Spleen (tissue), 11 donors: ENCODE data around the gene AQP12B. TPM values are rescaled to one million over a fixed set of nuclear protein-coding genes. Genes with fewer than 3 reads are reported as not detected.

Experiments used
- DNase-seq: peaks from one replicate; pipeline ENCODE4 v3.0.0-alpha.2; 2020
- H3K27ac ChIP-seq, 8 donors: fragments of 200-600 bp; sonication (generic) in 7 of 8; 1 replicate in 4 of 8; 2 replicates in 4 of 8; pipeline versions ENCODE4 v1.5.0 to v1.8.0; 2016 to 2021; ENCODE audit warnings: inconsistent platforms in 4 of 8, mild to moderate bottlenecking in 4 of 8, moderate library complexity in 1 of 8
- H3K27me3 ChIP-seq, 7 donors: fragments of 200-600 bp; sonication (generic) in 6 of 7; replicated peaks in 1 of 7; 1 replicate in 4 of 7; 2 replicates in 3 of 7; pipeline versions ENCODE4 v1.5.0 to v1.8.0; 2016 to 2021; ENCODE audit warnings: inconsistent platforms in 3 of 7, mild to moderate bottlenecking in 1 of 7
- H3K36me3 ChIP-seq, 6 donors: fragments of 200-600 bp; sonication (generic) in 5 of 6; 1 replicate in 4 of 6; 2 replicates in 2 of 6; pipeline versions ENCODE4 v1.5.0 to v1.8.0; 2016 to 2021; ENCODE audit warnings: inconsistent platforms in 2 of 6
- H3K4me1 ChIP-seq, 6 donors: fragments of 200-600 bp; sonication (generic) in 5 of 6; 1 replicate in 3 of 6; 2 replicates in 3 of 6; pipeline versions ENCODE4 v1.5.0 to v1.8.0; 2016 to 2021; ENCODE audit warnings: inconsistent platforms in 3 of 6
- H3K4me3 ChIP-seq, 8 donors: fragments of 200-600 bp; sonication (generic) in 7 of 8; 1 replicate in 4 of 8; 2 replicates in 4 of 8; pipeline versions ENCODE4 v1.5.0 to v1.8.0; 2016 to 2021; ENCODE audit warnings: inconsistent platforms in 4 of 8, mild to moderate bottlenecking in 4 of 8, moderate library complexity in 2 of 8
- H3K9me3 ChIP-seq, 8 donors: fragments of 200-600 bp; sonication (generic) in 7 of 8; 1 replicate in 4 of 8; 2 replicates in 4 of 8; pipeline versions ENCODE4 v1.5.0 to v1.8.0; 2016 to 2021; ENCODE audit warnings: inconsistent platforms in 4 of 8
- POLR2A ChIP-seq, 3 donors: fragments of 450-650 bp; IDR thresholded peaks; one replicate each; pipeline ENCODE4 v1.5.1; 2017; ENCODE audit warnings: antibody characterized with exemption in 3 of 3, mild to moderate bottlenecking in 1 of 3
- POLR2AphosphoS5 ChIP-seq, 3 donors: sonication (generic); formaldehyde crosslinking; IDR thresholded peaks; one replicate each; pipeline ENCODE4 v1.5.1; 2017; ENCODE audit warnings: antibody characterized with exemption in 3 of 3
- WGBS, 5 donors: extraction: QIAGEN DNeasy Blood & Tissue Kit in 3 of 5; methylation state at CpG; one replicate each; pipeline versions ENCODE4 v1.1.5 to v1.1.7; 2013 to 2018; 5-methylcytosine and 5-hydroxymethylcytosine counted together
- intact Hi-C: fragments of 100-400 bp; cut with DNase I; formaldehyde crosslinking; loops from one replicate; pipeline ENCODE4 v1.15.0; 2023; ENCODE audit warnings: low total_unique reads
- polyA plus RNA-seq, 3 donors: library from polyadenylated mRNA; stranded (reverse); fragments of 200-250 nt; gene quantifications; one replicate each; pipeline ENCODE4 v1.2.1, GENCODE V29; 2013
- small RNA-seq, 4 donors: library from RNA; depleted of rRNA; stranded (forward); fragments of <200 nt; gene quantifications; one replicate each; pipeline ENCODE3, GENCODE V24; 2016
- total RNA-seq, 7 donors: library from RNA; depleted of rRNA in 3 of 7; stranded (reverse); fragments of >200 nt in 3 of 7; fragmentation: NEBNext Ultra II Directional in 4 of 7; extraction: Animal tissue kit (Norgen Biotek cat#: 25700) in 4 of 7; gene quantifications; one replicate each; pipeline versions ENCODE4 v1.1.0 to v1.2.1, GENCODE V29; 2016 to 2021
- TF ChIP-seq, protein P1 (sequence below), 11 experiments: fragments of 200-600 bp in 7 of 11; fragments of 450-650 bp in 4 of 11; sonication (generic) in 4 of 11; IDR thresholded peaks in 8 of 11; conservative IDR thresholded peaks in 3 of 11; 1 replicate in 7 of 11; 2 replicates in 4 of 11; pipeline versions ENCODE4 v1.4.0 to v1.8.0; 2016 to 2021; ENCODE audit warnings: antibody characterized with exemption in 11 of 11, inconsistent platforms in 4 of 11, mild to moderate bottlenecking in 1 of 11
- donor health status: healthy with polysubstance abuse.
- donor health status: DM: no; HTN: no; CAD: no; lungs with moderate emphysema.
- donor health status: DM: no; HTN: no; CAD: no.
- donor health status: Bipolar disorder and iron deficiency.
- donor health status: healthy.
- donor health status: DM: no; HTN: no; CAD: no.
- donor health status: DM: yes; HTN: yes; CAD: no.

The AQP12B gene
- total and polyA plus RNA-seq, 10 donors = 0.03 to 1.8 (median 0.95) TPM; not detected in 7

DNA sequence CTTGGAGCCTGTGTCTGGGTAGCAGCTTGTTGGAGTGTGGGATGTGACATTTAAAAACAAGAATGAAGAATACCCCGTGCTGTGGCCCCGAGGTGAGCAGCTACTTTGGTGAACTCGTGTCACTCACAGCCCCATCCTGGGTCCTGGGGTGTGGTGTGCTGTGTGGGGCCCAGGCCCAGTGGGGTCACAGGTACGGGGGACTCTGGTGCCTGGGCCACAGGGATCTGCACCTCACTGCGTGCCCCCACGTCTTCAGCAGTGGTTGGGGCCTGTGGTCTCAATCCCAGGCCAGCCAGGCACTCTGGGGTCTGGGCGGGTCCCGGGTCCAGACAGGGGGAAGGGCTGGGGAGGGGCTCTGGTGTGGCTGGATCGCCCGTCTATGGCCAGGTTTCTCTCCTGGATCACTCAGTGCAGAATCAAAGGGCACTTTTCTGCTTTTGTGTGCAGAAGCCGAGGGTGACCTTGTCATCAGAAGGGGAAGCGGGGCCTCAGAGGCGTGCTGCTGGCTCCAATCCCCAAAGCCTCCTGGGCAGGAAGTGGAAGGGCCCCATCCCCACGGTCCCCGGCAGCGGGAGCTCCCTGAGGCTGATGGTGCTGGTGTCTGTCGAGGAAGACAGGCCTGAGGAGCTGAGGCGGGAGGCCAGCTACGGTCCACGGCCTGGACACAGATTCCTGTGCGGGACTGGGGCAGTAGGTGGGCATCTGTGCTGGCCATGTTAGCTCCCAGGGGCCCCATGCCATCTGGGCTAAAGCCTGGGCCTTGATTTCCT is 56.0 kb downstream of the AQP12B start:
- intact Hi-C loops = no loop called here
- peak; percentile 82 for DNase-seq
- Histone ChIP-seq H3K27me3 (peaks cover 0 to 4% (median 0%) of the 10 kb centered on the region in 7 donors), H3K27ac (peak overlapping the region in 5 of 8 donors; percentile 26 to 80 (median 55)), H3K4me1 (peaks cover 3 to 57% (median 46%) of the 10 kb centered on the region in 6 donors), H3K4me3 (peak overlapping the region in 1 of 8 donors; percentile 36), H3K36me3 (peaks cover 0 to 25% (median 2%) of the 10 kb centered on the region in 6 donors), H3K9me3 (no peaks in the 10 kb centered on the region)
- 22 to 45% (median 30%) methylated on average over 8 to 21 of the region's 21 CpGs for WGBS, 5 donors
- TF ChIP-seq POLR2A (IDR thresholded peaks at IDR 0.05) = no peak
- TF ChIP-seq POLR2AphosphoS5 (IDR thresholded peaks at IDR 0.05) = peak; percentile 57 to 68 (median 68)
- TF ChIP-seq, protein P1, sequence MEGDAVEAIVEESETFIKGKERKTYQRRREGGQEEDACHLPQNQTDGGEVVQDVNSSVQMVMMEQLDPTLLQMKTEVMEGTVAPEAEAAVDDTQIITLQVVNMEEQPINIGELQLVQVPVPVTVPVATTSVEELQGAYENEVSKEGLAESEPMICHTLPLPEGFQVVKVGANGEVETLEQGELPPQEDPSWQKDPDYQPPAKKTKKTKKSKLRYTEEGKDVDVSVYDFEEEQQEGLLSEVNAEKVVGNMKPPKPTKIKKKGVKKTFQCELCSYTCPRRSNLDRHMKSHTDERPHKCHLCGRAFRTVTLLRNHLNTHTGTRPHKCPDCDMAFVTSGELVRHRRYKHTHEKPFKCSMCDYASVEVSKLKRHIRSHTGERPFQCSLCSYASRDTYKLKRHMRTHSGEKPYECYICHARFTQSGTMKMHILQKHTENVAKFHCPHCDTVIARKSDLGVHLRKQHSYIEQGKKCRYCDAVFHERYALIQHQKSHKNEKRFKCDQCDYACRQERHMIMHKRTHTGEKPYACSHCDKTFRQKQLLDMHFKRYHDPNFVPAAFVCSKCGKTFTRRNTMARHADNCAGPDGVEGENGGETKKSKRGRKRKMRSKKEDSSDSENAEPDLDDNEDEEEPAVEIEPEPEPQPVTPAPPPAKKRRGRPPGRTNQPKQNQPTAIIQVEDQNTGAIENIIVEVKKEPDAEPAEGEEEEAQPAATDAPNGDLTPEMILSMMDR (IDR thresholded peaks at IDR 0.05 in 8 of 11, conservative IDR thresholded peaks at IDR 0.05 in 3 of 11) = no peak

Small RNA genes within 50 kb of the gene (small RNA-seq; reads per million reads assigned to genes)
- gene AC011298.3 = 0 reads per million in 4 donors

Other genes starting within 250 kb of the AQP12B start
- 10 to 100 TPM in 5 of 7 donors, 1 to 10 TPM in 2; 7.9 to 25.0 (median 18.6) TPM for gene GPC1, start 247.2 kb downstream of the AQP12B start, total RNA-seq
- 10 to 100 TPM in 1 of 3 donors, 1 to 10 TPM in 2; 4.1 to 12.4 (median 9.1) TPM for gene GPC1, start 247.2 kb downstream of the AQP12B start, polyA plus RNA-seq
- gene ANKMY1, start 124.9 kb downstream of the AQP12B start, total RNA-seq = 10 to 100 TPM; 26.5 to 45.5 (median 30.1) TPM
- 10 to 100 TPM in 1 of 3 donors, 1 to 10 TPM in 2; 7.6 to 11.4 (median 8.1) TPM for gene ANKMY1, start 124.9 kb downstream of the AQP12B start, polyA plus RNA-seq
- gene DUSP28, start 122.5 kb downstream of the AQP12B start, total RNA-seq = 10 to 100 TPM in 1 of 7 donors, 1 to 10 TPM in 6; 5.9 to 13.6 (median 7.1) TPM
- gene DUSP28, start 122.5 kb downstream of the AQP12B start, polyA plus RNA-seq = 1 to 10 TPM; 6.5 to 9.0 (median 7.9) TPM
- 100 to 1,000 TPM in 2 of 7 donors, 10 to 100 TPM in 5; 57.2 to 116 (median 73.0) TPM for gene RNPEPL1, start 114.4 kb downstream of the AQP12B start, total RNA-seq
- 100 to 1,000 TPM in 2 of 3 donors, 10 to 100 TPM in 1; 79.8 to 165 (median 107) TPM for gene RNPEPL1, start 114.4 kb downstream of the AQP12B start, polyA plus RNA-seq
- 10 to 100 TPM; 43.0 to 82.6 (median 59.4) TPM for gene CAPN10, start 96.2 kb downstream of the AQP12B start, total RNA-seq
- gene CAPN10, start 96.2 kb downstream of the AQP12B start, polyA plus RNA-seq = 10 to 100 TPM; 34.7 to 83.1 (median 66.1) TPM
- gene GPR35, start 57.4 kb downstream of the AQP12B start, total RNA-seq = 10 to 100 TPM; 10.3 to 25.3 (median 18.7) TPM
- gene GPR35, start 57.4 kb downstream of the AQP12B start, polyA plus RNA-seq = 10 to 100 TPM in 2 of 3 donors, 1 to 10 TPM in 1; 7.4 to 19.1 (median 17.8) TPM
- gene AQP12A, start 9.0 kb upstream of the AQP12B start, total RNA-seq = 1 to 10 TPM in 1 of 7 donors, not detected in 6; 1.6 TPM
- gene AQP12A, start 9.0 kb upstream of the AQP12B start, polyA plus RNA-seq = 1 to 10 TPM in 1 of 3 donors, not detected in 2; 1.8 TPM
- 1 to 10 TPM in 2 of 7 donors, under 1 TPM in 4, not detected in 1; 0.17 to 2.0 (median 0.86) TPM for gene KIF1A, start 137.3 kb upstream of the AQP12B start, total RNA-seq
- gene KIF1A, start 137.3 kb upstream of the AQP12B start, polyA plus RNA-seq = under 1 TPM; 0.02 to 0.11 (median 0.10) TPM
- 1 to 10 TPM in 5 of 7 donors, under 1 TPM in 1, not detected in 1; 0.70 to 4.5 (median 3.8) TPM for gene AGXT, start 185.9 kb upstream of the AQP12B start, total RNA-seq
- gene AGXT, start 185.9 kb upstream of the AQP12B start, polyA plus RNA-seq = 1 to 10 TPM in 2 of 3 donors, under 1 TPM in 1; 0.61 to 1.5 (median 1.2) TPM
- gene MAB21L4, start 213.3 kb upstream of the AQP12B start, total RNA-seq = under 1 TPM in 2 of 7 donors, not detected in 5; 0.33 to 0.70 TPM
- under 1 TPM in 2 of 3 donors, not detected in 1; 0.04 to 0.13 TPM for gene MAB21L4, start 213.3 kb upstream of the AQP12B start, polyA plus RNA-seq
- gene CROCC2, start 223.5 kb upstream of the AQP12B start, total RNA-seq = 1 to 10 TPM in 4 of 7 donors, under 1 TPM in 3; 0.29 to 3.6 (median 1.1) TPM
- gene CROCC2, start 223.5 kb upstream of the AQP12B start, polyA plus RNA-seq = under 1 TPM; 0.04 to 0.74 (median 0.17) TPM